Thymus (tissue), 11 donors: ENCODE results near the gene CENPP. TPM values are rescaled to one million over a fixed set of nuclear protein-coding genes. Genes with fewer than 3 reads are reported as not detected.

ENCODE experiments used
- DNase-seq, 9 donors: peaks; one replicate each; pipeline ENCODE4 v3.0.0-alpha.2; 2013; ENCODE audit warnings: low spot score in 9 of 9, low read depth in 6 of 9, missing footprints in 1 of 9
- H3K27ac ChIP-seq, 2 donors: one replicate each; pipeline ENCODE4 v1.5.1; 2013; ENCODE audit warnings: control low read depth in 1 of 2, low read depth in 1 of 2, low read length in 1 of 2, mild to moderate bottlenecking in 1 of 2, moderate library complexity in 1 of 2
- H3K27me3 ChIP-seq, 2 donors: one replicate each; pipeline ENCODE4 v1.5.1; 2013; ENCODE audit warnings: low read length in 1 of 2; ENCODE audit not compliant: control insufficient read depth in 2 of 2, insufficient read depth in 1 of 2
- H3K36me3 ChIP-seq, 2 donors: one replicate each; pipeline ENCODE4 v1.5.1; 2013; ENCODE audit warnings: low read length in 1 of 2, mild to moderate bottlenecking in 1 of 2, moderate library complexity in 1 of 2; ENCODE audit not compliant: control insufficient read depth in 2 of 2, insufficient read depth in 2 of 2
- H3K4me1 ChIP-seq, 2 donors: one replicate each; pipeline ENCODE4 v1.5.1; 2013; ENCODE audit warnings: low read length in 2 of 2; ENCODE audit not compliant: control insufficient read depth in 2 of 2, insufficient read depth in 2 of 2
- H3K4me3 ChIP-seq, 2 donors: one replicate each; pipeline ENCODE4 v1.5.1; 2013; ENCODE audit warnings: low read length in 2 of 2, control low read depth in 1 of 2, mild to moderate bottlenecking in 1 of 2
- H3K9me3 ChIP-seq, 2 donors: one replicate each; pipeline ENCODE4 v1.5.1; 2013; ENCODE audit warnings: low read length in 1 of 2, mild to moderate bottlenecking in 1 of 2; ENCODE audit not compliant: control insufficient read depth in 2 of 2, insufficient read depth in 1 of 2
- WGBS: extraction: QIAGEN DNeasy Blood & Tissue Kit; methylation state at CpG from one replicate; pipeline ENCODE4 v1.1.7; 2013; 5-methylcytosine and 5-hydroxymethylcytosine counted together
- polyA plus RNA-seq: library from polyadenylated mRNA; stranded (reverse); fragments of 200-250 nt; gene quantifications from one replicate; pipeline ENCODE4 v1.2.3, GENCODE V29; 2013
- total RNA-seq: library from RNA; stranded (reverse); fragments of 120-200 nt; gene quantifications from one replicate; pipeline ENCODE4 v1.2.4, GENCODE V29; 2013
- donor health status: healthy.

Gene CENPP
- total and polyA plus RNA-seq, 2 donors: 3.9 to 13.8 TPM

DNA sequence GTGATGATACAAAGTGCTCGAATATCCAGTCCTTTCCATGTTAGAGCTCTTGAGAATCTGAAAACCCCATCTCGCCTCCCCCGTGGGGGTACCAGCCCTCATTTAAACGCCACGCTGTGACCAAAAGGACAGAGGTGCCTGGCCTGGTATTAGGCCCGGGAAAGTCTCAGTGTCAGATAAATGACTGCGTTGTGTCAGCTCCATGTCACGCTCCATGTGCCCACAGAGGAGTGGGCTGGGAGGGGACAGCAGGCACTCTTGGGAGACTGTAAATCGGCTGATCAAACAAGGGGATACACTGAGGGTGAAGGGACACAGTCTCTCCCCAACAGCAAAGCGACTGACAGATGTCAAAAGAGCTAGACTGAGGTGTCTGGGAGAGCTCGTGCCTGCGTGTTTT lies 275.7 kb downstream of the CENPP start:
- no peak for DNase-seq
- H3K27ac ChIP-seq: peak overlapping the region; percentile 26 to 67

DNA sequence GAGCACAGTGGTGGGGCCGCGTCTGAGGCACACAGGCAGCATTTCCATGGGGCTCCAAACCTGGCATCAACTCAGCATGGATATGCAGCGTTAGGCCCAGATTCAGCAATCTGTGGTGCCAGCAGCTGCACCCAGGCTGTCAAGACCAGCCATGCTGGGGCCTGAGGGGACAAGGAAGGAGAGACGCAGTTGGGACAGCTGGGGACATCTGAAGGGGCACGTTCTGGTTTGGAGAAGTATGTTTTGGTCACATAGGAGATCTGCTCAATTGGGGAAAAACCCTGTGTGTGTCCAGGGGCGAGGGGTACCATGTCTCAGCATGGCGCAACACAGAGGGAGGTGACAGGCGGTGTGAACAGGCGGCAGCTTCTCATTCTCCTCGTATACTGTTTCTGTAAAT lies 276.7 kb downstream of the CENPP start:
- peaks cover 0 to 4% of the 10 kb centered on the region in 2 donors for H3K4me1 ChIP-seq
- no peak for DNase-seq
- H3K4me3 ChIP-seq: no peak overlapping the region
- peaks cover 0 to 12% of the 10 kb centered on the region in 2 donors for H3K9me3 ChIP-seq
- 96% methylated on average over 10 of the region's 10 CpGs for WGBS
- no peaks in the 10 kb centered on the region for H3K27me3 ChIP-seq
- H3K36me3 ChIP-seq: peaks cover 0 to 6% of the 10 kb centered on the region in 2 donors
- H3K27ac ChIP-seq: no peak overlapping the region

More for the DNA sequence above, 275.7 kb downstream of the CENPP start:
- Histone ChIP-seq H3K4me1 (peaks cover 0 to 4% of the 10 kb centered on the region in 2 donors), H3K27me3 (no peaks in the 10 kb centered on the region), H3K4me3 (no peak overlapping the region), H3K9me3 (peaks cover 0 to 12% of the 10 kb centered on the region in 2 donors), H3K36me3 (peaks cover 0 to 6% of the 10 kb centered on the region in 2 donors)
- 91% methylated on average over 12 of the region's 12 CpGs for WGBS

DNA sequence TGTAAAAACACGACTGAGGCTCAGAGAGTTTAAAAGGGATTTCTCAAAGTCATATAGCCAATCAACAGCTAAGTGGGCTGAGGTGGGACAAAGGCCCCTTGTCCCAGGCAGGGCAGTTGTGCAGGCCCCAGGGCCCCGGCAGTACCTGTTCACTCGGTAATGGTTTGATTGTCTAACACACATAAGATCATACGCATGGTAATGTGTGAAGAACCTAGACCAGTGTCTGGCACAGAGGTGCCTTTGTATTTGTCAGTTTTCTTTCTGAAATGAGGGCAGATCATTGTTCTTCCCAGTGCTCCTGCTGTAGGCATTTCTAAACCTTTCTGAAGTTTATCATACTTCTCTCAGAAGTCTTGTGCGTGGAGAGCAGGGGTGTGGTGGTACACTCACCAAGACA lies 277.3 kb downstream of the CENPP start:
- Histone ChIP-seq H3K4me3 (no peak overlapping the region), H3K27me3 (no peaks in the 10 kb centered on the region), H3K4me1 (peaks cover 0 to 6% of the 10 kb centered on the region in 2 donors), H3K27ac (no peak overlapping the region), H3K36me3 (peaks cover 0 to 6% of the 10 kb centered on the region in 2 donors), H3K9me3 (peaks cover 0 to 12% of the 10 kb centered on the region in 2 donors)
- no peak for DNase-seq
- WGBS: 98% methylated on average over 5 of the region's 5 CpGs

DNA sequence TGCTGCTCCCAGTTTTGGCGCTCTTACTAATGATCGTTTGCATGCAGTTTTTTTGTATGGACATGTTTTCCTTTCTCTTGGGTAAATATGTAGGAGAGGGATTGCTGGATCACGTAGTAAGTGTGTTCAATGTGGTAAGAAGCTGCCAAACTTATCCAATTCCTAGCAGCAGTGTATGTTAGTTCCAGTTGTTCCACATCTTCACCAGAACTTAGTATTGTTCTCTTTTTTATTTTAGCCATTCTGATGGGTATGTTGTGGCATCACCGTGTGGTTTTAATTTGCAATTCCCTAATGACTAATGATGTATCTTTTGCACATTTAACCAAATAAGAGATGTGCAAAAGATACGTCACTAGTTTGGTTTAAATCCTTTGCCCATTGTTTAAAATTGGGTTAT lies 278.2 kb downstream of the CENPP start:
- H3K27me3 ChIP-seq: no peaks in the 10 kb centered on the region
- H3K4me1 ChIP-seq: peaks cover 0 to 6% of the 10 kb centered on the region in 2 donors
- H3K36me3 ChIP-seq: peaks cover 0 to 6% of the 10 kb centered on the region in 2 donors
- H3K9me3 ChIP-seq: peaks cover 0 to 12% of the 10 kb centered on the region in 2 donors
- no peak for DNase-seq
- no peak overlapping the region for H3K27ac ChIP-seq
- 99% methylated on average over 5 of the region's 5 CpGs for WGBS
- H3K4me3 ChIP-seq: no peak overlapping the region

DNA sequence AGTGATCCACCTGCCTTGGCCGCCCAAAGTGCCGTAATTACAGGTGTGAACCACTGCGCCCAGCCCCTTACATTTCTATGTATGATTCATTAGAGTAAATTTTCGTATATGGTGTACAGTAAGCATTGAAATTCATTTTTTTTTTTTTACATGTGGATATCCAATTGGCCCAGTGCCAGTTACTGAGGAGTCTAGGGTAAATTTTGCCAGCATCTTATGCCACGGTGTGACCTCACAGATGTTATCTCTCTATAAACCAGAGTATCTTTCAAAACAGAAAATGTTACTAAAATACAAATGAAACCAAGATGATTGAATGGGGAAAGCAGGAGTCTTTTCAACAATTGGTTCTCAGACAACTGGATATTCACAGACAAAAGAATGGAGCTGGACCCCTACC lies 279.5 kb downstream of the CENPP start:
- 95% methylated on average over 5 of the region's 5 CpGs for WGBS
- Histone ChIP-seq H3K4me1 (peaks cover 0 to 10% of the 10 kb centered on the region in 2 donors), H3K4me3 (no peak overlapping the region), H3K9me3 (peaks cover 0 to 12% of the 10 kb centered on the region in 2 donors), H3K27me3 (no peaks in the 10 kb centered on the region), H3K27ac (no peak overlapping the region), H3K36me3 (peaks cover 0 to 6% of the 10 kb centered on the region in 2 donors)
- DNase-seq: no peak

DNA sequence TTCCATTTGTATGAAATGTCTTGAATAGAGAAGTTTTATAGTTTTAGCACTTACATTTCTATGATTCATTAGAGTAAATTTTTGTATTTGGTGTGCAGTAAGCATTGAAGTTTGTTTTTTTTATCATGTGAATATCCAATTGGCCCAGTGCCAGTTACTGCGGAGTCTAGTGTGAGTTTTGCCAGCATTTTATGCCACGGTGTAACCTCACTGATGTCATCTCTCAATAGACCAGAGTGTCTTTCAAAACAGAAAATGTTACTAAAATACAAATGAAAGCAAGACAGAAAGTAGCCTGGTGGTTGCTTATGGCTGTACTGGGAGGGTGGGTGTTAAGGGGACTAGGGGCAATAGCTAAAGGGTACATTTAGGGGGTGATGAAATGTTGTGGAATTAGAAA lies 281.3 kb downstream of the CENPP start:
- Histone ChIP-seq H3K4me3 (no peak overlapping the region), H3K4me1 (peaks cover 0 to 16% of the 10 kb centered on the region in 2 donors), H3K36me3 (peaks cover 13 to 15% of the 10 kb centered on the region in 2 donors), H3K9me3 (peaks cover 0 to 12% of the 10 kb centered on the region in 2 donors), H3K27ac (no peak overlapping the region), H3K27me3 (no peaks in the 10 kb centered on the region)
- 79% methylated on average over 2 of the region's 2 CpGs for WGBS
- DNase-seq: no peak

DNA sequence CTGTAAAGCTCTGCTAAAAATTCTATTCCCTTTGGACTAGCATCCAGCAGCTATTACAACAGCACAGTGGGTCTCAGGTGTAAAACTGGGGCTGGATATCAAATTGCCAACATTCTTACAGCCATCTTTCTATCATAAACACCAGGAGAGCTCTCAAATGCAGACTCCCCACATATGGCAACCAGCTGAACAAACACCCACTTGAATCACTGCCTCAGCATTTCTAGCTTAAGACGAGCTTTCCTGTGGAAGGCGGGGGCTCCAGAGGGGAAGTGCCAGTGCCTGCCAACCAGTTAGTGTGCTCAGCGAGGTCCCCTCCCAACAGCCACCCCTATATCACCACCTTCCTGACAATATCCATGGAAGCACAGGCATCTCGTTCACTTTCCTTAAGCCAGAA lies 282.0 kb downstream of the CENPP start:
- Histone ChIP-seq H3K4me1 (peaks cover 0 to 16% of the 10 kb centered on the region in 2 donors), H3K9me3 (peaks cover 0 to 12% of the 10 kb centered on the region in 2 donors), H3K4me3 (no peak overlapping the region), H3K27me3 (no peaks in the 10 kb centered on the region), H3K36me3 (peaks cover 17 to 19% of the 10 kb centered on the region in 2 donors), H3K27ac (peak overlapping the region; percentile 3 to 78)
- WGBS: 87% methylated on average over 4 of the region's 4 CpGs
- DNase-seq: no peak

DNA sequence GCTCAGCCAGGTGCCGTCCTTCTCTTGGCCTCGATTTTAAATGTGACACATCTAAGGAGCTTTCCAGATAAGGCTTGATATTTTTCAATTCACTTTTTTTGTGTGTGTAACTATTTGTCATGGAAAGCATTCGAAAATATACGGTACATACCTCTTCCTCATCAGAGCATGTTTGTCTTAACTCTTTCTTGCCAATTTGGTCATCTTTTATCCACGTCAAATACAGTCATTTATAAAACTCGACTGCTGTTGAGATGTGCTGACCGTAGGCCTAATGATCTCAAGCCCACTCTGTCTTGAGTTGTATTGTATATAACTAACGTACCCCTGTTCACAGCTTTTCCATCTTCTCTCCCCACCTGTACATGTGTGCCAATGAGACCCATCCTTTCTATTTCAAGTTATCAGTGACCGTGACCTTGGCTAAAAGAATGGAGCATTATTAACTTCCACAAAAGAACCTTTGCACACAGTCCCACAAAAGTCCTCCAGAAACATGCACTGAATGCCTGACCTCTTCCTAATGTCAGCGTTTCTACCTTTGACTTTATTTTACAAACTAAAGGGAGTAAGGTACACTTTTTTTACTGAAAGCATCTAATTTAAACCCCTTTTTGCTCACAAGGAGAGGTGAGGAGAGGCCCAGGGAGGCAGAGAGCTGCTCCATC lies 282.6 kb downstream of the CENPP start:
- no peaks in the 10 kb centered on the region for H3K27me3 ChIP-seq
- peaks cover 0 to 16% of the 10 kb centered on the region in 2 donors for H3K4me1 ChIP-seq
- no peak overlapping the region for H3K4me3 ChIP-seq
- DNase-seq: no peak
- H3K27ac ChIP-seq: peak overlapping the region in 1 of 2 donors; percentile 78
- 93% methylated on average over 10 of the region's 10 CpGs for WGBS
- H3K9me3 ChIP-seq: peaks cover 0 to 12% of the 10 kb centered on the region in 2 donors
- H3K36me3 ChIP-seq: peaks cover 21 to 25% of the 10 kb centered on the region in 2 donors

DNA sequence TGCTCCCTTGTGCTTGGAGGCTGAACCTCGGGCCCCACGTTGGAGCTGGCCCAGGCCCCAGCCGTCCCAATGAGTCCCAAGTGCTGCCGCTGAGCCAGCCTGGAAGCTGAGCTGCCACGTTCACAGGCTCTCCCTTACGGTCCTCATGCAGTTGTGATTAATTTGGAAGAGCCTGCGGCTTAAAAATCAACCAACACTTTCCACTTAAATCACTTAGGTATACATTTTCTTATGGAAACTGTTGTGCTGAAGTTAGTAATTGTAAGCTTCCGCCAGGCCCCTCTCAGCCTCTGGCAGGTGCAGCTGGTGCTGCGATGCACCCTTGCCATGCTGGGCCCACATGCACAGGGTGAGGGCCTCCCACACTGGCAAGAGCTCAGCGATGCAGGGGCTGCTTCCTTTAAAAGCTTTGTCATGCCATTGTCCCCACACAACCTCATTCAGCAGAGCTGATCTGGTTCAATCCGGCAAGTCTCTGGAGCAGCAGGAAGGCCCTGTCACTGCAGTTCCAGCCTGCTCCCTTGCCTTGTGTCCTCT lies 283.2 kb downstream of the CENPP start:
- Histone ChIP-seq H3K27me3 (no peaks in the 10 kb centered on the region), H3K27ac (peak overlapping the region in 1 of 2 donors; percentile 57), H3K9me3 (peaks cover 0 to 6% of the 10 kb centered on the region in 2 donors), H3K36me3 (peaks cover 22 to 31% of the 10 kb centered on the region in 2 donors), H3K4me3 (no peak overlapping the region), H3K4me1 (peaks cover 0 to 16% of the 10 kb centered on the region in 2 donors)
- WGBS: 91% methylated on average over 11 of the region's 11 CpGs
- no peak for DNase-seq
